IMR-90 (cell line): ENCODE results near the gene CUTA.
A peak's percentile ranks its signal among the peaks of the same experiment; 100 is the strongest.

Experiments used
- CHD1 ChIP-seq: IDR thresholded peaks from 2 replicates; pipeline ENCODE4 v1.6.1; 2012; ENCODE audit warnings: low read depth, low read length, improper control_type of control experiment
- CTCF ChIP-seq: conservative IDR thresholded peaks from 2 replicates; pipeline ENCODE4 v1.5.1; 2012; ENCODE audit warnings: mild to moderate bottlenecking, low read depth, low read length, improper control_type of control experiment
- MAFK ChIP-seq: IDR thresholded peaks from 2 replicates; pipeline ENCODE4 v1.6.1; 2012; ENCODE audit warnings: low read depth, low read length, improper control_type of control experiment
- MAZ ChIP-seq: IDR thresholded peaks from 2 replicates; pipeline ENCODE4 v1.6.1; 2012; ENCODE audit warnings: low read depth, mild to moderate bottlenecking, low read length, improper control_type of control experiment, moderate library complexity, borderline replicate concordance
- MXI1 ChIP-seq: IDR thresholded peaks from 2 replicates; pipeline ENCODE4 v1.6.1; 2012; ENCODE audit warnings: low read depth, mild to moderate bottlenecking, low read length, moderate library complexity, borderline replicate concordance
- POLR2A ChIP-seq: IDR thresholded peaks from 2 replicates; pipeline ENCODE4 v1.6.1; 2012; ENCODE audit warnings: mild to moderate bottlenecking, low read depth, low read length
- RAD21 ChIP-seq: IDR thresholded peaks from 2 replicates; pipeline ENCODE4 v1.6.1; 2012; ENCODE audit warnings: low read length, improper control_type of control experiment
- RFX5 ChIP-seq: IDR thresholded peaks from 2 replicates; pipeline ENCODE4 v1.8.0; 2012; ENCODE audit warnings: low read depth, mild to moderate bottlenecking, low read length, moderate library complexity
- SMC3 ChIP-seq: fragments of 150-350 bp; IDR thresholded peaks from 2 replicates; pipeline ENCODE4 v1.6.1; 2016; ENCODE audit warnings: low read depth, mild to moderate bottlenecking, antibody characterized with exemption, low read length, moderate library complexity

DNA sequence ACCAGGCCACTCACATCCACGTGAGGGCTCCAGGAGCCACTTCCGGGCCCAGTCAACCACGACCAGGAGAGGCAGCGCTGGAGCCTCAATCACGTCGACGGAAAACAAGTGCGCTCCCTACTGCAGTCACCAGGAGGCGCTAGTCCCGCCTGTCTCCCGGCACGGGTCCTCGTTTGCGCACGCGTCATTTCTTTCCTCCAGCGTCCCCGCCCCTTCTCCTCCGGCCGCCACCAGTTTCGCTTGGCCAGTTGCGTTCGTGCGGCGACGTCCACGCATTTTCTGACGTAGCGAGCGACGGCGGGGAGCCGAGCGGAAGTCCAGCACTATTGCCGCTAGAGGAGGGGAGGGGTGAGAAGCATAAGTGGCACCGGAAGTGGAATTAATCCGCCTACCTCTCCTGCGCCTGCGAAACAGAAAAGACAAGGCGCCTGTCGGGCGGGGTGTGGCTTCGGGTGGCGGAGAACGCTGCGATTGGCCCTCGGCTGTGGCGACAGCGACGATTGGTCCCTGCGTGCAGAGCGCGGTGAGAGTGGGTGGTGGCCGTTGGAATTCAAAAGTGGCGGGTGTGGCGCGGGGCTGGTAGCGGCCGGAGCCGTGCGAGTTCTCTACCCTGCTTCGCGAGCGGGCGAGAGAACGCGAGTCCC lies 26.5 kb downstream of the CUTA start, which contains the start of gene KIFC1:
- TF ChIP-seq POLR2A = no peak
- peak; percentile 99 for TF ChIP-seq CTCF
- TF ChIP-seq CHD1 = no peak
- peak; percentile 94 for TF ChIP-seq MAZ
- TF ChIP-seq RAD21 = peak; percentile 68
- TF ChIP-seq MAFK = no peak
- TF ChIP-seq SMC3 = peak; percentile 82
- TF ChIP-seq MXI1 = peak; percentile 92
- no peak for TF ChIP-seq RFX5
